Bronchial epithelial cell (primary cell): ENCODE measurements around the gene TEX28. TPM values are rescaled to one million over a fixed set of nuclear protein-coding genes. Genes with fewer than 3 reads are reported as not detected.
"Not testable (repeated sequence)": the region's sequence is repeated elsewhere in the genome, so short reads cannot be mapped to it uniquely, and the experiment has no call there.

Source experiments
- DNase-seq: peaks from one replicate; pipeline ENCODE4 v3.0.0-alpha.2; 2010; ENCODE audit warnings: low read depth
- FAIRE-seq: peaks from 2 replicates; lab custom pipeline; 2011; peaks lifted over from hg19 to GRCh38; lab: Jason Lieb, UNC
- H3K27me3 ChIP-seq: 2 replicates; pipeline ENCODE4 v1.5.1; 2011; ENCODE audit warnings: low read length; ENCODE audit not compliant: control insufficient read depth, insufficient read depth
- H3K36me3 ChIP-seq: 2 replicates; pipeline ENCODE4 v1.5.1; 2011; ENCODE audit warnings: low read length; ENCODE audit not compliant: control insufficient read depth, insufficient read depth
- H3K4me3 ChIP-seq: 2 replicates; pipeline ENCODE4 v1.5.1; 2011; ENCODE audit warnings: mild to moderate bottlenecking, low read depth, low read length, control low read depth
- total RNA-seq: library from RNA; depleted of rRNA; stranded (reverse); fragments of >200 nt; gene quantifications from 2 replicates; pipeline ENCODE4 v1.2.1, GENCODE V29; 2014
- TF ChIP-seq, protein P1 (sequence below): IDR thresholded peaks from 2 replicates; pipeline ENCODE4 v1.5.1; 2011; ENCODE audit warnings: mild to moderate bottlenecking, moderate library complexity, low read length, control low read depth, inconsistent platforms; ENCODE audit not compliant: insufficient read depth, severe bottlenecking

Gene TEX28
- total RNA-seq, 1 donor from 2014 or later, result not detected

GRCh38 chrX:154308108-154308946 is 13.4 kb upstream of the TEX28 start:
- FAIRE-seq (peak; percentile 36), DNase-seq (peak; percentile 32)
- TF ChIP-seq, protein P1, sequence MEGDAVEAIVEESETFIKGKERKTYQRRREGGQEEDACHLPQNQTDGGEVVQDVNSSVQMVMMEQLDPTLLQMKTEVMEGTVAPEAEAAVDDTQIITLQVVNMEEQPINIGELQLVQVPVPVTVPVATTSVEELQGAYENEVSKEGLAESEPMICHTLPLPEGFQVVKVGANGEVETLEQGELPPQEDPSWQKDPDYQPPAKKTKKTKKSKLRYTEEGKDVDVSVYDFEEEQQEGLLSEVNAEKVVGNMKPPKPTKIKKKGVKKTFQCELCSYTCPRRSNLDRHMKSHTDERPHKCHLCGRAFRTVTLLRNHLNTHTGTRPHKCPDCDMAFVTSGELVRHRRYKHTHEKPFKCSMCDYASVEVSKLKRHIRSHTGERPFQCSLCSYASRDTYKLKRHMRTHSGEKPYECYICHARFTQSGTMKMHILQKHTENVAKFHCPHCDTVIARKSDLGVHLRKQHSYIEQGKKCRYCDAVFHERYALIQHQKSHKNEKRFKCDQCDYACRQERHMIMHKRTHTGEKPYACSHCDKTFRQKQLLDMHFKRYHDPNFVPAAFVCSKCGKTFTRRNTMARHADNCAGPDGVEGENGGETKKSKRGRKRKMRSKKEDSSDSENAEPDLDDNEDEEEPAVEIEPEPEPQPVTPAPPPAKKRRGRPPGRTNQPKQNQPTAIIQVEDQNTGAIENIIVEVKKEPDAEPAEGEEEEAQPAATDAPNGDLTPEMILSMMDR, result peak; percentile 70
- Histone ChIP-seq H3K27me3 (no peaks in the 10 kb centered on the region), H3K4me3 (no peak overlapping the region), H3K36me3 (no peaks in the 10 kb centered on the region)

GRCh38 chrX:154307202-154307601 is 12.3 kb upstream of the TEX28 start:
- Histone ChIP-seq H3K36me3 (no peaks in the 10 kb centered on the region), H3K4me3 (no peak overlapping the region), H3K27me3 (no peaks in the 10 kb centered on the region)
- FAIRE-seq, result no peak
- no peak for DNase-seq
- TF ChIP-seq, protein P1, result no peak

DNA sequence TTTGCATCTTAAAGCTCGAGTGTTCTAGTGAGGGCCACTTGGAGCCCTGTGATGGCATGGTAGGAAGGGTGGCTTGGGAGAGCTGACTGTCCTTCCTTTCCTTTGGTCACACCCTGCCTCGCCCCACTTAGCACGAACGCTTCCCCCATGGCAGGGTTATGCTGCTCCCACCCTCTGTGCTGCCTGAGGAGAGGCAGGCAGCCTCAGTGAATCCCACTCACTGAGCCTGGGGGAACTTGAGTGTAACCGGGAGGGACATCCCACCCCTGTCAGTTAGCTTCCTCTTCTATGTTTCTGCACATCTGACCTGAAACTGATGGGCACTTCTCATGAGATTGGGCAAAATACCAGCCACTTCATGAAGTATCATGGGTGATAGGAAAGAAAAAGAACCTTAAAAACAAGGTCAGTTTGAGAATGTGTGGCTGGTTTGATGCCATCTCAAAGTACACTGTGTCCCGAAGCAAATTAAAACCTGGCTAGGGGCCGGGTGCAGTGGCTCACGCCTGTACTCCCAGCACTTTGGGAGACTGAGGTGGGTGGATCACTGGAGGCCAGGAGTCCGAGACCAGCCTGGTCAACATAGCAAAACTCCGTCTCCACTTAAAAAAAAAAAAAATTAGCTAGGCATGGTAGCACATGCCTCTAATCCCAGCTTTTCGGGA is 10.7 kb upstream of the TEX28 start:
- no peak overlapping the region for H3K4me3 ChIP-seq
- H3K36me3 ChIP-seq, result no peaks in the 10 kb centered on the region
- TF ChIP-seq, protein P1, result no peak
- no peak for FAIRE-seq
- no peak for DNase-seq
- no peaks in the 10 kb centered on the region for H3K27me3 ChIP-seq

DNA sequence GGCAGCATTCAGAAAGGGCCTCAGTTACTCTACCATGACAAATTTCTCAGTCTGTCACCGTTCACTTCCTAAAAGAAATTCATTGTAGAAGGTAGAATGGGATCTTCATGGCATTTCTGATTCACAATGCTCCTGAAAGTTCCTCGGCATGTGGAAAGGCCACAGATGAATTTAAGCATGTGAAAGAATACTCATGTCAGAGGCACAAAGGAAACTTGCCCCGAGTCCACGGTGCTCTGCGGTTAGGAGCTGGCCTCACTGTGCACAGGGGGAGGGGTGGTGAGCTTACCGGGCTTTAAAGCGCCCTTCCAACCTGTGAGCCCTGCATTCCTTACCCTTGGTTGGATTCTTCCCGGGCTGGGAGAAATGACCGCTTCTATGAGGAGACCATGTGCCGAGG is 9.9 kb upstream of the TEX28 start:
- no peaks in the 10 kb centered on the region for H3K27me3 ChIP-seq
- H3K4me3 ChIP-seq, result no peak overlapping the region
- DNase-seq, result no peak
- TF ChIP-seq, protein P1, result no peak
- H3K36me3 ChIP-seq, result no peaks in the 10 kb centered on the region
- no peak for FAIRE-seq

DNA sequence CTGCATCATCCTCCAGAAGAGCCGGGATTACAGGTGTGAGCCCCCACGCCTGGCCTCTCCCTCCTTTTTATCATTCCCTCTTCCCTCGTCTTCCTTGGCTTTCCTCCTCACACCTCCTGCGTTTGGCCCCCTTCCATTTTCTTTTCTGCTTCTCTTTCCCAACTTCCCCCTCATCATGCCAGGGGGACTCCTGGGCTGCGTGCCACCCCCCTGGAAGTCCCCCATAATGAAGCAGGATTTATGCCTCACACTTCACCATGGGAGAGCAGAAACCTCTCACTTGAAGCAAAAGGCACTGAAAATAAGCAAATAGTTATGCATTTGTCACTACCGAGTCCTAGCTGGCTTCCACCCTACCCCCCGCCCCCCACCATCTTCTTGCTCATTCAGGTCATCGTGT is 8.6 kb upstream of the TEX28 start:
- H3K27me3 ChIP-seq, result no peaks in the 10 kb centered on the region
- FAIRE-seq, result no peak
- TF ChIP-seq, protein P1, result no peak
- H3K4me3 ChIP-seq, result no peak overlapping the region
- no peaks in the 10 kb centered on the region for H3K36me3 ChIP-seq
- DNase-seq, result no peak

- H3K27me3 ChIP-seq, DNase-seq, FAIRE-seq, H3K4me3 ChIP-seq, H3K36me3 ChIP-seq: not testable (repeated sequence)
These were observed 8.1 kb upstream of the TEX28 start for GRCh38 chrX:154302998-154303397.
